Measurements from ENCODE around the gene ANKRD52. TPM values are rescaled to one million over a fixed set of nuclear protein-coding genes. Genes with fewer than 3 reads are reported as not detected.
A peak's percentile ranks its signal among the peaks of the same experiment; 100 is the strongest.

Gene ANKRD52
- total RNA-seq, 1 experiment from 2014 or later, result 45.3 TPM

- Mint-ChIP-seq H3K9me3 (ENCODE audit: low read depth, unreplicated experiment) (no peaks in the 10 kb centered on the region), H3K27ac (ENCODE audit: unreplicated experiment) (peak overlapping the region; percentile 92), H3K27me3 (ENCODE audit: unreplicated experiment) (no peaks in the 10 kb centered on the region), H3K36me3 (ENCODE audit: insufficient read depth, unreplicated experiment) (peaks cover 64% of the 10 kb centered on the region), H3K4me3 (ENCODE audit: low read depth, unreplicated experiment) (peak overlapping the region; percentile 96), H3K4me1 (ENCODE audit: low read depth, unreplicated experiment) (peaks cover 29% of the 10 kb centered on the region)
- CTCF ChIA-PET, result interaction anchor here (0.5 to 0.6 kb wide), 2 partner anchors 23 to 143 kb away, joined by 4 read pairs; no protein-coding TSS in a partner anchor
- intact Hi-C loops (cut with micrococcal nuclease; ENCODE audit: unreplicated experiment), result loop anchor here (1.0 to 2.0 kb wide), 2 partner anchors 33 to 182 kb away; partner anchors contain the start of gene ZC3H10
- TSS peak; percentile 67 for BruUV-seq (replicated peaks)
- no peak for DNase-seq
- no peak for TF ChIP-seq CTCF (IDR thresholded peaks at IDR 0.05; ENCODE audit: unreplicated experiment)
These were observed 42.7 kb upstream of the ANKRD52 start for GRCh38 chr12:56300644-56301464.

GRCh38 chr12:56299853-56300643 lies 41.9 kb upstream of the ANKRD52 start, which contains the start of gene CS:
Gene CS, minus strand, starts transcription at chr12:56300330. Its CDS starts 129 bp downstream, at chr12:56300201.
- Mint-ChIP-seq H3K4me1 (ENCODE audit: low read depth, unreplicated experiment) (peaks cover 29% of the 10 kb centered on the region), H3K27me3 (ENCODE audit: unreplicated experiment) (no peaks in the 10 kb centered on the region), H3K9me3 (ENCODE audit: low read depth, unreplicated experiment) (no peaks in the 10 kb centered on the region), H3K36me3 (ENCODE audit: insufficient read depth, unreplicated experiment) (peaks cover 56% of the 10 kb centered on the region), H3K27ac (ENCODE audit: unreplicated experiment) (peak within 1 kb of the TSS; percentile 92), H3K4me3 (ENCODE audit: low read depth, unreplicated experiment) (peak within 1 kb of the TSS; percentile 96)
- CTCF ChIA-PET, result interaction anchor here (0.5 kb wide), 3 partner anchors 22 to 78 kb away, joined by 3 to 4 read pairs (median 3); no protein-coding TSS in a partner anchor
- intact Hi-C loops (cut with micrococcal nuclease; ENCODE audit: unreplicated experiment), result loop anchor here (1.0 to 2.0 kb wide), 2 partner anchors 34 to 181 kb away; partner anchors contain the start of gene ZC3H10
- BruUV-seq (replicated peaks), result no TSS peak
- no peak for TF ChIP-seq CTCF (IDR thresholded peaks at IDR 0.05; ENCODE audit: unreplicated experiment)
- DNase-seq, result peak; percentile 99

- CTCF ChIA-PET, result interaction anchor here (0.6 kb wide), 1 partner anchor 30 kb away, joined by 3 read pairs; no protein-coding TSS in a partner anchor
- peak overlapping the region; percentile 96 for H3K4me3 Mint-ChIP-seq (ENCODE audit: low read depth, unreplicated experiment)
- no peaks in the 10 kb centered on the region for H3K27me3 Mint-ChIP-seq (ENCODE audit: unreplicated experiment)
- TF ChIP-seq CTCF (IDR thresholded peaks at IDR 0.05; ENCODE audit: unreplicated experiment), result no peak
- peaks cover 29% of the 10 kb centered on the region for H3K4me1 Mint-ChIP-seq (ENCODE audit: low read depth, unreplicated experiment)
- intact Hi-C loops (cut with micrococcal nuclease; ENCODE audit: unreplicated experiment), result no loop called here
- peaks cover 50% of the 10 kb centered on the region for H3K36me3 Mint-ChIP-seq (ENCODE audit: insufficient read depth, unreplicated experiment)
- peak; percentile 11 for DNase-seq
- no peaks in the 10 kb centered on the region for H3K9me3 Mint-ChIP-seq (ENCODE audit: low read depth, unreplicated experiment)
- peak overlapping the region; percentile 92 for H3K27ac Mint-ChIP-seq (ENCODE audit: unreplicated experiment)
- BruUV-seq (replicated peaks), result TSS peak; percentile 50
These were observed 41.2 kb upstream of the ANKRD52 start for GRCh38 chr12:56299308-56299852.

- no peak for TF ChIP-seq CTCF (IDR thresholded peaks at IDR 0.05; ENCODE audit: unreplicated experiment)
- intact Hi-C loops (cut with micrococcal nuclease; ENCODE audit: unreplicated experiment), result no loop called here
- DNase-seq, result no peak
- no TSS peak for BruUV-seq (replicated peaks)
- no peaks in the 10 kb centered on the region for H3K9me3 Mint-ChIP-seq (ENCODE audit: low read depth, unreplicated experiment)
- H3K4me1 Mint-ChIP-seq (ENCODE audit: low read depth, unreplicated experiment), result peaks cover 29% of the 10 kb centered on the region
- no peaks in the 10 kb centered on the region for H3K27me3 Mint-ChIP-seq (ENCODE audit: unreplicated experiment)
- H3K27ac Mint-ChIP-seq (ENCODE audit: unreplicated experiment), result peak overlapping the region; percentile 92
- CTCF ChIA-PET, result interaction anchor here (0.6 kb wide), 1 partner anchor 31 kb away, joined by 3 read pairs; no protein-coding TSS in a partner anchor
- H3K4me3 Mint-ChIP-seq (ENCODE audit: low read depth, unreplicated experiment), result peak overlapping the region; percentile 96
- H3K36me3 Mint-ChIP-seq (ENCODE audit: insufficient read depth, unreplicated experiment), result peaks cover 48% of the 10 kb centered on the region
These were observed 40.6 kb upstream of the ANKRD52 start for GRCh38 chr12:56298828-56299227.

Measured in Calu3 (cell line).